Measurements from ENCODE around the gene C11orf58. TPM values are rescaled to one million over a fixed set of nuclear protein-coding genes. Genes with fewer than 3 reads are reported as not detected.

The C11orf58 gene
- total and polyA plus RNA-seq, 8 donors: 39.3 to 73.6 (median 53.5) TPM

GRCh38 chr11:16778876-16779275 lies 40.4 kb downstream of the C11orf58 start:
- no peak for FAIRE-seq
- no peak for DNase-seq
- no peak for ATAC-seq
- intact Hi-C loops (cut with DNase I): no loop called here
- H3K4me3 ChIP-seq: no peak overlapping the region
- no peaks in the 10 kb centered on the region for H3K9me3 ChIP-seq
- no peak overlapping the region for H3K27ac ChIP-seq
- TF ChIP-seq CTCF (IDR thresholded peaks at IDR 0.05): no peak
- no peaks in the 10 kb centered on the region for H3K27me3 ChIP-seq
- no peaks in the 10 kb centered on the region for H3K4me1 ChIP-seq
- 88 to 97% methylated on average over 8 of the region's 8 CpGs for WGBS, 2 donors
- H3K36me3 ChIP-seq: peaks cover 0 to 13% (median 0%) of the 10 kb centered on the region in 3 donors

DNA sequence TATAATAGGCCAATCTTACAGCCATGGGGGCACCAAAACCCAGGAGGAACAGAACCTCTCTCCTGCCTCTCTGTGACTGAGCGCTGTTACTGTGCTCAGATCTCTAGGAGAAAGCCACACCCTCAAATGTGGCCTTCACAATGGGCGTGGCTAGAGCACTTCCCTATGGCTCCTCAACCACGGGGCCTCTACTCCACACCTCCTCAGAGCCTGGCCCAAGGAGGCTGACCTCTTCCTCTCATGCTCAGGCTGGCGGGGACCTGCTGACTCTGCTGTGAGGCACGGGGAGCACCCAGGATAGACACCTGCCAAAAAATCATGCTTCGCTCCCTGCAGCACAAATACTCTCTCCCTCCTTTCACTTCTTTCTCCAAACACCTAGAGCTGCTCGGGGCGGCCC lies 41.0 kb downstream of the C11orf58 start:
- 89 to 90% methylated on average over 8 of the region's 8 CpGs for WGBS, 2 donors
- no peaks in the 10 kb centered on the region for H3K27me3 ChIP-seq
- no peak overlapping the region for H3K4me3 ChIP-seq
- DNase-seq: no peak
- intact Hi-C loops (cut with DNase I): no loop called here
- peak in 3 of 4 donors; percentile 32 to 62 (median 58) for ATAC-seq
- H3K27ac ChIP-seq: no peak overlapping the region
- no peak for FAIRE-seq
- H3K9me3 ChIP-seq: no peaks in the 10 kb centered on the region
- no peak for TF ChIP-seq CTCF (IDR thresholded peaks at IDR 0.05)
- H3K4me1 ChIP-seq: no peaks in the 10 kb centered on the region
- peaks cover 0 to 13% (median 0%) of the 10 kb centered on the region in 3 donors for H3K36me3 ChIP-seq

DNA sequence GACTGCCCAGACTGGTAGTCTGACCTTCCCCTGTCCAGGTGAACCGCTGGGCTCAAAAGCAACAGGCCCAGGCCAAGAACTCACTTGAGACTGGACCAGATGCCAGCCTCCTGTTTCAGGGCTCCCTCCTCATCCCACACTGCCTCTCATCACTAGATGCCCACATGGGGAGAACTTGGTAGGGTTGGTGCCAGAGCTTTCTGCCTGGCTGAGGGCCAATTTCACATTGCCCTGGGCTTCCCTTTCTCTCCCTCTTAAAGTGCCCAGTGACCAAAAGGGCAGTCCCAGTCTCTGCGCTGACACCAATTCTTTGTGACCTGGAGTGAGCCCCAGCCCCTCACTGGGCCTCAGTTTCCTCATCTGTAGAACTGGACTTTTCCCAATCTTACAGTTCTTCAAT lies 41.7 kb downstream of the C11orf58 start:
- H3K27ac ChIP-seq: no peak overlapping the region
- H3K4me3 ChIP-seq: no peak overlapping the region
- H3K9me3 ChIP-seq: no peaks in the 10 kb centered on the region
- FAIRE-seq (no peak), ATAC-seq (no peak), DNase-seq (no peak)
- intact Hi-C loops (cut with DNase I): no loop called here
- no peaks in the 10 kb centered on the region for H3K27me3 ChIP-seq
- TF ChIP-seq CTCF (IDR thresholded peaks at IDR 0.05): no peak
- H3K36me3 ChIP-seq: peaks cover 0 to 13% (median 0%) of the 10 kb centered on the region in 3 donors
- H3K4me1 ChIP-seq: no peaks in the 10 kb centered on the region
- 95 to 100% methylated on average over 2 of the region's 2 CpGs for WGBS, 2 donors

DNA sequence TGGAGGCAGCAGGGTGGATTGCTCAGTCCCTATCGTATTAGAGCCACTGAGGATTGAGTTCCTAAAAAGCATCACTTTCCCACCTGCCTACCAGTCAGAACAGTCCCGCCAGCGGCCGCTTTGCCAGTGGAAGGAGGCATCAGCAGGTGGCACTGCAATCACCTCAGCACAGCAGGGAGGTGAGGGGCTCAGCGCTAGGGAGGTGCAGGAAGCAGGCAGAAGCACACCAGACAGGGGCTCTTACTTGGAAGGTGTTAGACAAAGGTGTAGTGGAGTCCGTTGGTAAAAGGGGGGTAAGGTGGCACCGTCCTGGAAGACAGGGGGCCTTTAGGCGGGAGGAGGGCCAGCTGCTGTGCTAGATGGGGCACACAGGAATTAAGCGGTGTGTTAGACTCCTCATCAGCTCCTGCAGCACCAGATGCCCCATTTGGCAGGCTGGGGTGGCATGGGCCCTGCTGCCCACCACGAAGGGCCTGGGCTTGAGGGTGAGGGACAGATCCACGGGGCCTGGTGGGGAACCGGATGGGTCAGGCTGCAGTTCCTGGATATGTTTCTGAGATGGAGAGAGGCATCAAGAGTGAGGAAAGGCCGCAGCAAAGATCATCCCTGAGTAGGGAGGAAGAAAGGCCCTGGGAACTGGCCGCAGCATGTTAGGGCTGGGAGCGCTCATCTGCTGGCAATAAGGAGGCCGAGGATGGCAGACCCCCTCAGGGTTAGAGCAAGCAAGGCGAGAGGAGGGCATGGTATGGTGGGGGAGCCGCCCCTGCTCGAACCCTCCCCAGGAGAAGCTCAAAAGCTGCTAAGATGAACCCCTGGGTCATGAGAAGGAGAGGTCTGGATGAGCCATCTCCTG lies 42.5 kb downstream of the C11orf58 start:
- H3K27me3 ChIP-seq: no peaks in the 10 kb centered on the region
- intact Hi-C loops (cut with DNase I): no loop called here
- no peak for ATAC-seq
- DNase-seq: no peak
- H3K9me3 ChIP-seq: no peaks in the 10 kb centered on the region
- H3K4me3 ChIP-seq: no peak overlapping the region
- H3K4me1 ChIP-seq: no peaks in the 10 kb centered on the region
- no peak overlapping the region for H3K27ac ChIP-seq
- no peak for FAIRE-seq
- 90% methylated on average over 19 of the region's 19 CpGs for WGBS, 2 donors
- peaks cover 0 to 13% (median 0%) of the 10 kb centered on the region in 3 donors for H3K36me3 ChIP-seq
- no peak for TF ChIP-seq CTCF (IDR thresholded peaks at IDR 0.05)
